Karpas-422 (cell line): Measurements from ENCODE around the gene RASSF8. TPM values are rescaled to one million over a fixed set of nuclear protein-coding genes. Genes with fewer than 3 reads are reported as not detected.

Experiments used
- DNase-seq: peaks from one replicate; pipeline ENCODE4 v3.0.0-alpha.2; 2015
- H2AFZ ChIP-seq: fragments of 200-600 bp; sonication (generic); 2 replicates; pipeline ENCODE4 v1.6.1; 2014; ENCODE audit warnings: antibody characterized with exemption, low read length, mixed read lengths
- H3K27ac ChIP-seq: fragments of 200-600 bp; sonication (generic); 2 replicates; pipeline ENCODE4 v1.5.1; 2014; ENCODE audit warnings: mild to moderate bottlenecking, low read length, moderate library complexity
- H3K27me3 ChIP-seq: fragments of 200-600 bp; sonication (generic); 2 replicates; pipeline ENCODE4 v1.6.1; 2014; ENCODE audit warnings: low read length, mixed read lengths
- H3K36me3 ChIP-seq: fragments of 200-600 bp; sonication (generic); 2 replicates; pipeline ENCODE4 v1.6.1; 2014; ENCODE audit warnings: low read length, mixed read lengths; ENCODE audit not compliant: insufficient read depth
- H3K4me1 ChIP-seq: fragments of 200-600 bp; sonication (generic); 2 replicates; pipeline ENCODE4 v1.6.1; 2014; ENCODE audit warnings: mild to moderate bottlenecking, low read length, mixed read lengths
- H3K4me2 ChIP-seq: fragments of 200-600 bp; sonication (generic); 2 replicates; pipeline ENCODE4 v1.6.1; 2014; ENCODE audit warnings: low read length, low read depth, mild to moderate bottlenecking; ENCODE audit not compliant: poor library complexity, severe bottlenecking
- H3K4me3 ChIP-seq: fragments of 200-600 bp; sonication (generic); 2 replicates; pipeline ENCODE4 v1.5.1; 2014; ENCODE audit warnings: mild to moderate bottlenecking, antibody characterized with exemption, low read length, mixed read lengths
- H3K79me2 ChIP-seq: fragments of 200-600 bp; sonication (generic); 2 replicates; pipeline ENCODE4 v1.6.1; 2014; ENCODE audit warnings: mild to moderate bottlenecking, low read length, mixed read lengths
- H3K9ac ChIP-seq: fragments of 200-600 bp; sonication (generic); 2 replicates; pipeline ENCODE4 v1.6.0; 2014; ENCODE audit warnings: low read length
- H3K9me2 ChIP-seq: fragments of 200-600 bp; sonication (generic), shearing (Covaris generic); replicated peaks from 2 replicates; pipeline ENCODE4 v1.6.0; 2014; ENCODE audit warnings: mild to moderate bottlenecking, low read length, moderate library complexity; ENCODE audit not compliant: insufficient read depth
- H3K9me3 ChIP-seq: fragments of 300-700, 200-600 bp; sonication (generic); 2 replicates; pipeline ENCODE4 v1.6.1; 2014; ENCODE audit warnings: low read length, mixed read lengths
- H4K20me1 ChIP-seq: fragments of 200-600 bp; sonication (generic); 2 replicates; pipeline ENCODE4 v1.6.1; 2014; ENCODE audit warnings: mild to moderate bottlenecking, antibody characterized with exemption, low read length, low read depth; ENCODE audit not compliant: insufficient read depth
- total RNA-seq: library from RNA; depleted of rRNA; stranded (reverse); fragments of >200 nt; shearing (Covaris generic); gene quantifications from 2 replicates; pipeline ENCODE4 v1.2.3, GENCODE V29; 2014; ENCODE audit warnings: low replicate concordance

RASSF8 gene
- total RNA-seq, 1 experiment from 2014 or later, result 0.45 TPM

DNA sequence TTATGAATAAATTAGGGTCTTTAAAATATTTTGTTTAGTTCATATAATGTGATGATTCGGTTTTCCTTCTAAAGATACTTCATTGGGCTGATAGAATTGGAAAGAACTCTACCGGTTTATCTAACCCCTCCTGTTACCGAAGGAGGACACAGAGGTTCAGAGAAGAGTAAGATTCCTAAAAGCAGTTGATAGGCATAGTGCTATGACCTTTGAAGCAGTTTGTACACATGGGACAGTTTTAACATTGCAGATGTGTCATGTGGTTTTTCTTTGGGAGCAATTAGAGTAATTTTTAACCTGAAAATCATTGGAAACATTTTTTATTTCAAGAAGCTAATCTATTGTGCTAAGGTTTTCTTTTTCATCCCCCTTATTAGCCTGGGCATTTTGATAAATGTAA is 103.5 kb downstream of the RASSF8 start:
- Histone ChIP-seq H3K4me2 (no peak overlapping the region), H3K27me3 (no peaks in the 10 kb centered on the region), H3K36me3 (no peaks in the 10 kb centered on the region), H3K9me2 (no peaks in the 10 kb centered on the region), H4K20me1 (no peaks in the 10 kb centered on the region), H3K9me3 (no peaks in the 10 kb centered on the region), H3K4me3 (no peak overlapping the region), H3K79me2 (no peaks in the 10 kb centered on the region), H3K4me1 (no peaks in the 10 kb centered on the region), H2AFZ (no peak overlapping the region), H3K9ac (no peak overlapping the region), H3K27ac (no peak overlapping the region)
- DNase-seq, result no peak

GRCh38 chr12:26062566-26062965 is 104.1 kb downstream of the RASSF8 start:
- no peak overlapping the region for H2AFZ ChIP-seq

GRCh38 chr12:26065451-26065850 is 107.0 kb downstream of the RASSF8 start:
- no peak overlapping the region for H2AFZ ChIP-seq
- H3K9me2 ChIP-seq, result no peaks in the 10 kb centered on the region
- H3K4me1 ChIP-seq, result no peaks in the 10 kb centered on the region
- DNase-seq, result no peak
- H3K9me3 ChIP-seq, result no peaks in the 10 kb centered on the region
- no peak overlapping the region for H3K4me3 ChIP-seq
- no peak overlapping the region for H3K4me2 ChIP-seq
- no peak overlapping the region for H3K27ac ChIP-seq
- H3K27me3 ChIP-seq, result no peaks in the 10 kb centered on the region
- H3K36me3 ChIP-seq, result no peaks in the 10 kb centered on the region
- no peaks in the 10 kb centered on the region for H3K79me2 ChIP-seq
- no peak overlapping the region for H3K9ac ChIP-seq
- H4K20me1 ChIP-seq, result no peaks in the 10 kb centered on the region

More at GRCh38 chr12:26062566-26062965, 104.1 kb downstream of the RASSF8 start:
- no peak overlapping the region for H3K9ac ChIP-seq
- H3K4me3 ChIP-seq, result no peak overlapping the region
- no peaks in the 10 kb centered on the region for H3K79me2 ChIP-seq
- no peak overlapping the region for H3K27ac ChIP-seq
- H3K9me3 ChIP-seq, result no peaks in the 10 kb centered on the region
- no peak for DNase-seq
- H3K4me1 ChIP-seq, result no peaks in the 10 kb centered on the region
- H3K36me3 ChIP-seq, result no peaks in the 10 kb centered on the region
- H4K20me1 ChIP-seq, result no peaks in the 10 kb centered on the region
- H3K4me2 ChIP-seq, result no peak overlapping the region
- no peaks in the 10 kb centered on the region for H3K9me2 ChIP-seq
- no peaks in the 10 kb centered on the region for H3K27me3 ChIP-seq

- H3K27ac ChIP-seq, result no peak overlapping the region
- no peaks in the 10 kb centered on the region for H4K20me1 ChIP-seq
- H3K9ac ChIP-seq, result no peak overlapping the region
- no peaks in the 10 kb centered on the region for H3K36me3 ChIP-seq
- no peak overlapping the region for H2AFZ ChIP-seq
- H3K4me2 ChIP-seq, result no peak overlapping the region
- H3K79me2 ChIP-seq, result no peaks in the 10 kb centered on the region
- no peak for DNase-seq
- no peaks in the 10 kb centered on the region for H3K4me1 ChIP-seq
- H3K27me3 ChIP-seq, result no peaks in the 10 kb centered on the region
- no peaks in the 10 kb centered on the region for H3K9me3 ChIP-seq
- H3K9me2 ChIP-seq, result no peaks in the 10 kb centered on the region
- H3K4me3 ChIP-seq, result no peak overlapping the region
Measured at GRCh38 chr12:26068503-26068902, 110.0 kb downstream of the RASSF8 start.

GRCh38 chr12:26069796-26070195 is 111.3 kb downstream of the RASSF8 start:
- Histone ChIP-seq H3K4me1 (no peaks in the 10 kb centered on the region), H3K9ac (no peak overlapping the region), H3K4me3 (no peak overlapping the region), H3K79me2 (no peaks in the 10 kb centered on the region), H3K27me3 (no peaks in the 10 kb centered on the region), H3K9me3 (no peaks in the 10 kb centered on the region), H3K27ac (no peak overlapping the region), H3K36me3 (no peaks in the 10 kb centered on the region), H4K20me1 (no peaks in the 10 kb centered on the region), H3K4me2 (no peak overlapping the region), H3K9me2 (no peaks in the 10 kb centered on the region), H2AFZ (no peak overlapping the region)
- DNase-seq, result no peak

GRCh38 chr12:26077915-26078702 is 119.6 kb downstream of the RASSF8 start:
- Histone ChIP-seq H2AFZ (no peak overlapping the region), H3K79me2 (no peaks in the 10 kb centered on the region), H3K9ac (no peak overlapping the region), H3K4me3 (no peak overlapping the region), H4K20me1 (no peaks in the 10 kb centered on the region), H3K9me3 (no peaks in the 10 kb centered on the region), H3K27ac (no peak overlapping the region), H3K4me2 (no peak overlapping the region), H3K9me2 (no peaks in the 10 kb centered on the region), H3K27me3 (no peaks in the 10 kb centered on the region), H3K4me1 (no peaks in the 10 kb centered on the region), H3K36me3 (no peaks in the 10 kb centered on the region)
- DNase-seq, result no peak

GRCh38 chr12:26080911-26081310 is 122.4 kb downstream of the RASSF8 start:
- no peak overlapping the region for H3K4me2 ChIP-seq
- H3K9me2 ChIP-seq, result no peaks in the 10 kb centered on the region
- H3K4me3 ChIP-seq, result no peak overlapping the region
- H3K9ac ChIP-seq, result no peak overlapping the region
- H3K4me1 ChIP-seq, result no peaks in the 10 kb centered on the region
- H3K27ac ChIP-seq, result no peak overlapping the region
- DNase-seq, result no peak
- H3K79me2 ChIP-seq, result no peaks in the 10 kb centered on the region
- no peaks in the 10 kb centered on the region for H4K20me1 ChIP-seq
- no peaks in the 10 kb centered on the region for H3K36me3 ChIP-seq
- H2AFZ ChIP-seq, result no peak overlapping the region
- no peaks in the 10 kb centered on the region for H3K27me3 ChIP-seq
- H3K9me3 ChIP-seq, result no peaks in the 10 kb centered on the region

- Histone ChIP-seq H3K79me2 (no peaks in the 10 kb centered on the region), H3K9me2 (no peaks in the 10 kb centered on the region), H3K4me3 (no peak overlapping the region), H3K36me3 (no peaks in the 10 kb centered on the region), H2AFZ (no peak overlapping the region), H3K27me3 (no peaks in the 10 kb centered on the region), H3K27ac (no peak overlapping the region), H3K9me3 (no peaks in the 10 kb centered on the region), H3K9ac (no peak overlapping the region), H4K20me1 (no peaks in the 10 kb centered on the region), H3K4me1 (no peaks in the 10 kb centered on the region), H3K4me2 (no peak overlapping the region)
- no peak for DNase-seq
Measured at GRCh38 chr12:26086936-26087335, 128.5 kb downstream of the RASSF8 start.
